PC-9 (cell line): ENCODE measurements around the gene SMAD9.

Experiments
- EZH2 ChIP-seq: fragments of 200-600 bp; sonication (generic); IDR thresholded peaks from 2 replicates; pipeline ENCODE4 v1.8.0; 2017; ENCODE audit warnings: antibody characterized with exemption, low read depth
- TF ChIP-seq, protein P1 (sequence below): fragments of 200-600 bp; sonication (generic); conservative IDR thresholded peaks from 2 replicates; pipeline ENCODE4 v1.6.1; 2017; ENCODE audit warnings: mixed run types, antibody characterized with exemption, mild to moderate bottlenecking, moderate library complexity

GRCh38 chr13:36839281-36839680, 80.8 kb downstream of the SMAD9 start:
- TF ChIP-seq, protein P1, sequence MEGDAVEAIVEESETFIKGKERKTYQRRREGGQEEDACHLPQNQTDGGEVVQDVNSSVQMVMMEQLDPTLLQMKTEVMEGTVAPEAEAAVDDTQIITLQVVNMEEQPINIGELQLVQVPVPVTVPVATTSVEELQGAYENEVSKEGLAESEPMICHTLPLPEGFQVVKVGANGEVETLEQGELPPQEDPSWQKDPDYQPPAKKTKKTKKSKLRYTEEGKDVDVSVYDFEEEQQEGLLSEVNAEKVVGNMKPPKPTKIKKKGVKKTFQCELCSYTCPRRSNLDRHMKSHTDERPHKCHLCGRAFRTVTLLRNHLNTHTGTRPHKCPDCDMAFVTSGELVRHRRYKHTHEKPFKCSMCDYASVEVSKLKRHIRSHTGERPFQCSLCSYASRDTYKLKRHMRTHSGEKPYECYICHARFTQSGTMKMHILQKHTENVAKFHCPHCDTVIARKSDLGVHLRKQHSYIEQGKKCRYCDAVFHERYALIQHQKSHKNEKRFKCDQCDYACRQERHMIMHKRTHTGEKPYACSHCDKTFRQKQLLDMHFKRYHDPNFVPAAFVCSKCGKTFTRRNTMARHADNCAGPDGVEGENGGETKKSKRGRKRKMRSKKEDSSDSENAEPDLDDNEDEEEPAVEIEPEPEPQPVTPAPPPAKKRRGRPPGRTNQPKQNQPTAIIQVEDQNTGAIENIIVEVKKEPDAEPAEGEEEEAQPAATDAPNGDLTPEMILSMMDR: no peak
- TF ChIP-seq EZH2: no peak
